Osteocyte (in vitro differentiated cells): ENCODE data around the gene PRR35. TPM values are rescaled to one million over a fixed set of nuclear protein-coding genes. Genes with fewer than 3 reads are reported as not detected.

Experiments used
- DNase-seq: peaks from one replicate; pipeline ENCODE4 v3.0.0; 2021; ENCODE audit warnings: mixed read lengths; ENCODE audit not compliant: unreplicated experiment; ENCODE audit errors: extremely low spot score
- H3K27ac Mint-ChIP-seq: one replicate; pipeline ENCODE4 v1.8.0; 2021; ENCODE audit warnings: mild to moderate bottlenecking, mixed read lengths; ENCODE audit not compliant: unreplicated experiment
- H3K27me3 Mint-ChIP-seq: one replicate; pipeline ENCODE4 v1.8.0; 2021; ENCODE audit warnings: mixed read lengths; ENCODE audit not compliant: unreplicated experiment
- H3K36me3 Mint-ChIP-seq: one replicate; pipeline ENCODE4 v1.8.0; 2021; ENCODE audit warnings: mixed read lengths; ENCODE audit not compliant: unreplicated experiment
- H3K4me1 Mint-ChIP-seq: one replicate; pipeline ENCODE4 v1.8.0; 2021; ENCODE audit warnings: mixed read lengths; ENCODE audit not compliant: unreplicated experiment
- H3K4me3 Mint-ChIP-seq: one replicate; pipeline ENCODE4 v1.8.0; 2021; ENCODE audit warnings: mild to moderate bottlenecking, moderate library complexity, mixed read lengths; ENCODE audit not compliant: unreplicated experiment
- H3K9me3 Mint-ChIP-seq: one replicate; pipeline ENCODE4 v1.8.0; 2021; ENCODE audit warnings: mixed read lengths; ENCODE audit not compliant: unreplicated experiment
- CTCF ChIP-seq: fragments of 200-600 bp; sonication (generic); IDR thresholded peaks from 2 replicates; pipeline ENCODE4 v1.5.0; 2021; ENCODE audit warnings: antibody characterized with exemption, mild to moderate bottlenecking, moderate library complexity
- total RNA-seq: library from RNA; stranded (reverse); gene quantifications from 2 replicates; pipeline ENCODE4 v1.2.1, GENCODE V29; 2021

PRR35 gene
- total RNA-seq, 1 donor from 2014 or later: not detected

GRCh38 chr16:549544-550263, 10.5 kb upstream of the PRR35 start:
- TF ChIP-seq CTCF: no peak
- DNase-seq: no peak
- Mint-ChIP-seq H3K27ac (no peak overlapping the region), H3K36me3 (peaks cover 3% of the 10 kb centered on the region), H3K4me3 (no peak overlapping the region), H3K4me1 (peaks cover 7% of the 10 kb centered on the region), H3K27me3 (no peaks in the 10 kb centered on the region), H3K9me3 (no peaks in the 10 kb centered on the region)

- H3K36me3 Mint-ChIP-seq: peaks cover 3% of the 10 kb centered on the region
- H3K4me3 Mint-ChIP-seq: no peak overlapping the region
- no peak for TF ChIP-seq CTCF
- DNase-seq: no peak
- no peaks in the 10 kb centered on the region for H3K9me3 Mint-ChIP-seq
- peaks cover 5% of the 10 kb centered on the region for H3K4me1 Mint-ChIP-seq
- no peak overlapping the region for H3K27ac Mint-ChIP-seq
- no peaks in the 10 kb centered on the region for H3K27me3 Mint-ChIP-seq
These were observed 9.0 kb upstream of the PRR35 start for GRCh38 chr16:551210-551609.

GRCh38 chr16:552171-552570, 8.0 kb upstream of the PRR35 start:
- Mint-ChIP-seq H3K9me3 (no peaks in the 10 kb centered on the region), H3K4me1 (peaks cover 5% of the 10 kb centered on the region), H3K27me3 (no peaks in the 10 kb centered on the region), H3K27ac (no peak overlapping the region), H3K36me3 (peaks cover 3% of the 10 kb centered on the region), H3K4me3 (no peak overlapping the region)
- TF ChIP-seq CTCF: no peak
- no peak for DNase-seq

GRCh38 chr16:553601-554296, 6.4 kb upstream of the PRR35 start:
- Mint-ChIP-seq H3K4me1 (peaks cover 8% of the 10 kb centered on the region), H3K27me3 (peaks cover 2% of the 10 kb centered on the region), H3K36me3 (peaks cover 3% of the 10 kb centered on the region), H3K9me3 (no peaks in the 10 kb centered on the region), H3K4me3 (no peak overlapping the region), H3K27ac (no peak overlapping the region)
- DNase-seq: no peak
- no peak for TF ChIP-seq CTCF

GRCh38 chr16:554297-554621, 5.9 kb upstream of the PRR35 start:
- Mint-ChIP-seq H3K27me3 (peaks cover 2% of the 10 kb centered on the region), H3K36me3 (peaks cover 3% of the 10 kb centered on the region), H3K4me1 (peaks cover 8% of the 10 kb centered on the region), H3K4me3 (no peak overlapping the region), H3K9me3 (no peaks in the 10 kb centered on the region), H3K27ac (peak overlapping the region; percentile 10)
- no peak for TF ChIP-seq CTCF
- DNase-seq: no peak
